SK-N-SH (cell line): ENCODE measurements around the gene NDRG2. TPM values are rescaled to one million over a fixed set of nuclear protein-coding genes. Genes with fewer than 3 reads are reported as not detected.

Experiments
- CTCF ChIA-PET: fragments of 300-600, 350-600 bp; formaldehyde crosslinking; extraction: SDS; loops from one replicate; lab custom pipeline; 2021; lab: Yijun Ruan, JAX
- POLR2A ChIA-PET: fragments of 350-600 bp; sonication (Branson Sonifier 250); formaldehyde crosslinking; extraction: SDS; loops from one replicate; lab custom pipeline; 2020; ENCODE audit warnings: antibody characterized with exemption, inconsistent platforms; lab: Yijun Ruan, JAX
- DNase-seq: peaks from one replicate; pipeline ENCODE4 v3.0.0; 2012
- H2AFZ ChIP-seq: fragments of 200-600 bp; sonication (generic); 2 replicates; pipeline ENCODE4 v1.8.1; 2016; ENCODE audit warnings: antibody characterized with exemption, mild to moderate bottlenecking, low read depth
- H3F3A ChIP-seq: fragments of 200-600 bp; sonication (generic); replicated peaks from 2 replicates; pipeline ENCODE3; 2016; ENCODE audit warnings: antibody characterized with exemption, mild to moderate bottlenecking; ENCODE audit not compliant: insufficient read depth
- H3K27ac ChIP-seq, 2 experiments: fragments of 200-500 bp in 1 of 2; fragments of 200-600 bp in 1 of 2; sonication (Bioruptor generic) in 1 of 2; sonication (generic), shearing (Covaris generic) in 1 of 2; 2 replicates each; pipeline versions ENCODE4 v1.5.1 to v1.6.1; 2014 to 2016; ENCODE audit warnings: low read depth in 2 of 2, inconsistent platforms in 1 of 2, low read length in 1 of 2, mild to moderate bottlenecking in 1 of 2, mixed read lengths in 1 of 2
- H3K27me3 ChIP-seq: fragments of 200-600 bp; sonication (generic), shearing (Covaris generic); 2 replicates; pipeline ENCODE4 v1.6.1; 2016; ENCODE audit warnings: mixed run types; ENCODE audit not compliant: insufficient read depth
- H3K36me3 ChIP-seq, 2 experiments: fragments of 200-500 bp in 1 of 2; fragments of 200-600 bp in 1 of 2; sonication (Bioruptor generic) in 1 of 2; sonication (generic) in 1 of 2; replicated peaks in 1 of 2; 2 replicates each; pipeline versions ENCODE3 to v1.5.1; 2014 to 2016; ENCODE audit warnings: low read length in 1 of 2, mild to moderate bottlenecking in 1 of 2; ENCODE audit not compliant: insufficient read depth in 2 of 2, control insufficient read depth in 1 of 2
- H3K4me1 ChIP-seq, 2 experiments: fragments of 200-500 bp in 1 of 2; fragments of 200-600 bp in 1 of 2; sonication (Bioruptor generic) in 1 of 2; sonication (generic), shearing (Covaris generic) in 1 of 2; 2 replicates each; pipeline versions ENCODE4 v1.5.1 to v1.6.1; 2014 to 2016; ENCODE audit warnings: low read depth in 1 of 2, low read length in 1 of 2, mixed run types in 1 of 2; ENCODE audit not compliant: insufficient read depth in 2 of 2, control insufficient read depth in 1 of 2
- H3K4me2 ChIP-seq: fragments of 200-600 bp; sonication (generic), shearing (Covaris generic); 2 replicates; pipeline ENCODE4 v1.6.1; 2017; ENCODE audit warnings: mixed run types
- H3K4me3 ChIP-seq, 2 experiments: fragments of 200-500 bp in 1 of 2; fragments of 200-600 bp in 1 of 2; sonication (Bioruptor generic) in 1 of 2; sonication (generic), shearing (Covaris generic) in 1 of 2; 2 replicates each; pipeline versions ENCODE4 v1.5.1 to v1.8.1; 2014 to 2016; ENCODE audit warnings: low read depth in 2 of 2, inconsistent platforms in 1 of 2, low read length in 1 of 2, mild to moderate bottlenecking in 1 of 2, mixed read lengths in 1 of 2, moderate library complexity in 1 of 2
- H3K79me2 ChIP-seq: fragments of 200-600 bp; sonication (generic); 2 replicates; pipeline ENCODE4 v1.8.1; 2017; ENCODE audit warnings: mild to moderate bottlenecking; ENCODE audit not compliant: insufficient read depth
- H3K9ac ChIP-seq: fragments of 200-600 bp; sonication (generic); 2 replicates; pipeline ENCODE4 v1.6.1; 2017; ENCODE audit warnings: mixed run types
- H3K9me2 ChIP-seq: fragments of 200-600 bp; sonication (generic); 2 replicates; pipeline ENCODE4 v1.6.1; 2017; ENCODE audit warnings: mixed run types
- H3K9me3 ChIP-seq: fragments of 200-600 bp; sonication (generic); 2 replicates; pipeline ENCODE4 v1.6.1; 2017; ENCODE audit warnings: mixed run types, mild to moderate bottlenecking, moderate library complexity
- H4K20me1 ChIP-seq: fragments of 200-600 bp; sonication (generic); 2 replicates; pipeline ENCODE4 v1.6.1; 2017; ENCODE audit warnings: mild to moderate bottlenecking, mixed run types; ENCODE audit not compliant: insufficient read depth
- CHD2 ChIP-seq: fragments of 150-350 bp; IDR thresholded peaks from 2 replicates; pipeline ENCODE4 v1.6.1; 2018; ENCODE audit warnings: low read length; ENCODE audit not compliant: partially characterized antibody
- ELF1 ChIP-seq: IDR thresholded peaks from 2 replicates; pipeline ENCODE4 v1.4.0; 2012
- FOXJ3 ChIP-seq: sonication (generic); formaldehyde crosslinking; IDR thresholded peaks from 2 replicates; pipeline ENCODE4 v1.5.1; 2020; ENCODE audit warnings: mild to moderate bottlenecking, missing genetic modification reagents
- FOXM1 ChIP-seq: IDR thresholded peaks from 2 replicates; pipeline ENCODE4 v1.4.0; 2012; ENCODE audit warnings: low read depth, mild to moderate bottlenecking
- GABPA ChIP-seq: IDR thresholded peaks from 2 replicates; pipeline ENCODE4 v1.4.0; 2012; ENCODE audit warnings: low read depth, mild to moderate bottlenecking
- GATA2 ChIP-seq: sonication (generic); formaldehyde crosslinking; IDR thresholded peaks from 2 replicates; pipeline ENCODE4 v1.5.0; 2020; ENCODE audit warnings: mild to moderate bottlenecking, missing genetic modification reagents
- IRF3 ChIP-seq: fragments of 150-350 bp; IDR thresholded peaks from 2 replicates; pipeline ENCODE4 v1.6.1; 2016; ENCODE audit warnings: mild to moderate bottlenecking, low read depth, low read length
- JUND ChIP-seq: IDR thresholded peaks from 2 replicates; pipeline ENCODE4 v1.4.0; 2012
- MAX ChIP-seq: IDR thresholded peaks from 2 replicates; pipeline ENCODE4 v1.4.0; 2012; ENCODE audit warnings: low read depth
- MEF2A ChIP-seq: IDR thresholded peaks from 2 replicates; pipeline ENCODE4 v1.4.0; 2012; ENCODE audit warnings: low read depth, borderline replicate concordance
- MXI1 ChIP-seq: IDR thresholded peaks from 2 replicates; pipeline ENCODE4 v1.6.1; 2012; ENCODE audit warnings: mild to moderate bottlenecking, low read depth, low read length, improper control_type of control experiment
- NRF1 ChIP-seq: IDR thresholded peaks from 2 replicates; pipeline ENCODE4 v1.6.1; 2012; ENCODE audit warnings: low read depth, mild to moderate bottlenecking, low read length
- PBX3 ChIP-seq: IDR thresholded peaks from 2 replicates; pipeline ENCODE4; 2012
- POLR2AphosphoS5 ChIP-seq: IDR thresholded peaks from 2 replicates; pipeline ENCODE4 v1.6.1; 2012; ENCODE audit warnings: low read depth, low read length
- RFX5 ChIP-seq: IDR thresholded peaks from 2 replicates; pipeline ENCODE4 v1.6.1; 2012; ENCODE audit warnings: mild to moderate bottlenecking, improper control_type of control experiment, low read length
- TCF12 ChIP-seq: IDR thresholded peaks from 2 replicates; pipeline ENCODE4 v1.4.0; 2012
- TEAD4 ChIP-seq: IDR thresholded peaks from 2 replicates; pipeline ENCODE4 v1.4.0; 2012; ENCODE audit warnings: mild to moderate bottlenecking, borderline replicate concordance; ENCODE audit not compliant: insufficient read depth
- USF1 ChIP-seq: IDR thresholded peaks from 2 replicates; pipeline ENCODE4 v1.4.0; 2012; ENCODE audit warnings: low read depth, borderline replicate concordance
- YY1 ChIP-seq: IDR thresholded peaks from 2 replicates; pipeline ENCODE4 v1.4.0; 2012; ENCODE audit warnings: low read depth, mild to moderate bottlenecking
- ZBTB33 ChIP-seq: IDR thresholded peaks from 2 replicates; pipeline ENCODE4 v1.4.0; 2012; ENCODE audit warnings: low read depth, borderline replicate concordance
- WGBS: methylation state at CpG from one replicate; pipeline ENCODE4 v1.1.6; 2017; ENCODE audit warnings: low lambda C conversion rate; 5-methylcytosine and 5-hydroxymethylcytosine counted together
- polyA plus RNA-seq, 3 experiments: library from polyadenylated mRNA; depleted of rRNA; stranded (reverse); fragments of >200 nt; gene quantifications; 2 replicates each; pipeline ENCODE4 v1.2.3, GENCODE V29; 2012

NDRG2 gene
- polyA plus RNA-seq, 1 of the 3 experiments (the other 2 are of a cell fraction): 15.8 TPM

- no peak within 1 kb of the TSS for H3K4me2 ChIP-seq
- H3K9me3 ChIP-seq: no peaks in the 10 kb centered on the region
- no peaks in the 10 kb centered on the region for H3K9me2 ChIP-seq
- ChIA-PET CTCF (interaction anchor here (1.3 to 7.5 kb wide), 3 partner anchors 10 to 58 kb away, joined by 3 to 73 read pairs (median 12); no protein-coding TSS in a partner anchor), POLR2A (no interaction called here)
- H3K79me2 ChIP-seq: no peaks in the 10 kb centered on the region
- no peaks in the 10 kb centered on the region for H3F3A ChIP-seq
- no peaks in the 10 kb centered on the region for H4K20me1 ChIP-seq
- no peak for DNase-seq
- no peaks in the 10 kb centered on the region for H3K4me1 ChIP-seq
- H3K36me3 ChIP-seq: no peaks in the 10 kb centered on the region
- H2AFZ ChIP-seq: no peak within 1 kb of the TSS
- H3K27ac ChIP-seq: no peak within 1 kb of the TSS
- WGBS: 8% methylated on average over 5 of the region's 5 CpGs
- H3K27me3 ChIP-seq: peaks cover 39% of the 10 kb centered on the region; the same call in 1 of the 2 replicates
- no peak for TF ChIP-seq MXI1
- TF ChIP-seq TEAD4: no peak
- no peak for TF ChIP-seq GABPA
- TF ChIP-seq JUND: no peak
- no peak for TF ChIP-seq MEF2A
- TF ChIP-seq RFX5: no peak
- TF ChIP-seq POLR2AphosphoS5: no peak
- no peak for TF ChIP-seq ZBTB33
- TF ChIP-seq TCF12: no peak
- TF ChIP-seq NRF1: no peak
- no peak for TF ChIP-seq PBX3
- no peak for TF ChIP-seq IRF3
- TF ChIP-seq USF1: no peak
- TF ChIP-seq MAX: no peak
- no peak for TF ChIP-seq FOXM1
- TF ChIP-seq ELF1: no peak
- no peak for TF ChIP-seq YY1
- TF ChIP-seq CHD2: no peak
- TF ChIP-seq GATA2: no peak
- TF ChIP-seq FOXJ3 (CRISPR knock-in tag): no peak
- H3K4me3 ChIP-seq: no peak within 1 kb of the TSS
- H3K9ac ChIP-seq: no peak within 1 kb of the TSS
Measured at GRCh38 chr14:21034707-21035106, 9.8 kb upstream of the NDRG2 start, which contains the start of gene RNASE13. RNASE13 (minus strand) TSS chr14:21034807; CDS start chr14:21034288, 519 bp downstream.
